ENCODE data around the gene CD86.

GRCh38 chr3:122091602-122092295, 36.6 kb downstream of the CD86 start:
- TF ChIP-seq POLR2A (IDR thresholded peaks at IDR 0.05) (no peak), EP300 (IDR thresholded peaks at IDR 0.05) (no peak), CTCF (IDR thresholded peaks at IDR 0.05) (no peak)
